KBM-7 (cell line): ENCODE data around the gene DIS3L2.
"Not testable (repeated sequence)": the region's sequence is repeated elsewhere in the genome, so short reads cannot be mapped to it uniquely, and the experiment has no call there.

ENCODE experiments used
- DNase-seq: peaks from one replicate; pipeline ENCODE4 v3.0.0-alpha.2; 2015
- in situ Hi-C: fragments of 300-500 bp; cut with MboI; formaldehyde crosslinking; loops from 2 replicates; pipeline ENCODE4 v1.14.3; 2020; ENCODE audit warnings: low sequenced_read_pairs, low pct_unique_long_range_greater_than_20kb, mixed read lengths

DIS3L2 gene

DNA sequence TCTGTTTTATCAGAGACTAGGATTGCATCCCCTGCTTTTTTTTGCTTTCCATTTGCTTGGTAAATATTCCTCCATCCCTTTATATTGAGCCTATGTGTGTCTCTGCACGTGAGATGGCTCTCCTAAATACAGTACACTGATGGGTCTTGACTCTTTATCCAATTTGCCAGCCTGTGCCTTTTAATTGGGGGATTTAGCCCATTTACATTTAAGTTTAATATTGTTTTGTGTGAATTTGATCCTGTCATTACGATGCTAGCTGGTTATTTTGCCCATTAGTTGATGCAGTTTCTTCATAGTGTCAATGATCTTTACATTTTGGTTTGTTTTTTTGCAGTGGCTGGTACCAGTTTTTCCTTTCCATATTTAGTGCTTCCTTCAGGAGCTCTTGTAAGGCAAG lies 73.8 kb downstream of the DIS3L2 start:
- in situ Hi-C loops, DNase-seq: not testable (repeated sequence)

GRCh38 chr2:232036876-232037275 lies 75.4 kb downstream of the DIS3L2 start:
- in situ Hi-C loops: not testable (repeated sequence)

DNA sequence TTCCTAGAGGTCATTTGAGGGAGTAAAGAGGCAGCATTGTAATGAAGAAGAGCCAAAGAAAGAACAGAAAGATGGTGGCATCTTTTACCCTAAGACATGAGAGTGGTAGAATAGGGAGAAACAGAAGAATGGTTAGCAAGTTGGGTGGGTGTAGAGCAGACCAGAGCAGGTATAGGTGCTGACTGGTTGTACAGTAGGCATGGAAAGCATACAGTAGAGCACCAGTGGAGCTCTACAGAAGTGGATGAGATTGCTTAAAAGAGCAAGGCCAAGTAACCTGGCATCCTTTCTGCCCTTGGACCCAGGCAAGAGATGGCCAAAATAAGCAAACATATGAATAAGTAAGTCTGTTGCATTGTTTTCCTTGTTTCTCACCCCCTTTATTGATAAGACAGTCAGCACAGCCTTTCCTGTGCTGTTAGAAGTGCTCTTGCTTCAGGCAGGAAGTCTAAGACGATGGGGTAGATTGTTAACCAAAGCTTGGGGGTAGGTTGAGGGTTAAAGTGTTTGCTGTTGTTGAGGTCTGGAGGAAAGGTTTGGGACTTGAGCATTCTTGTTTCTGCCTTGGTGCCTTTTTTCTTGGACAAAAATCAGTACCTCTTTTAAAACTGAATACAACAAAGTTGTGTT lies 76.9 kb downstream of the DIS3L2 start:
- no peak for DNase-seq
- in situ Hi-C loops: no loop called here

More at GRCh38 chr2:232036876-232037275, 75.4 kb downstream of the DIS3L2 start:
- DNase-seq: not testable (repeated sequence)

GRCh38 chr2:232038881-232039485 lies 77.5 kb downstream of the DIS3L2 start:
- DNase-seq: no peak
- in situ Hi-C loops: no loop called here

DNA sequence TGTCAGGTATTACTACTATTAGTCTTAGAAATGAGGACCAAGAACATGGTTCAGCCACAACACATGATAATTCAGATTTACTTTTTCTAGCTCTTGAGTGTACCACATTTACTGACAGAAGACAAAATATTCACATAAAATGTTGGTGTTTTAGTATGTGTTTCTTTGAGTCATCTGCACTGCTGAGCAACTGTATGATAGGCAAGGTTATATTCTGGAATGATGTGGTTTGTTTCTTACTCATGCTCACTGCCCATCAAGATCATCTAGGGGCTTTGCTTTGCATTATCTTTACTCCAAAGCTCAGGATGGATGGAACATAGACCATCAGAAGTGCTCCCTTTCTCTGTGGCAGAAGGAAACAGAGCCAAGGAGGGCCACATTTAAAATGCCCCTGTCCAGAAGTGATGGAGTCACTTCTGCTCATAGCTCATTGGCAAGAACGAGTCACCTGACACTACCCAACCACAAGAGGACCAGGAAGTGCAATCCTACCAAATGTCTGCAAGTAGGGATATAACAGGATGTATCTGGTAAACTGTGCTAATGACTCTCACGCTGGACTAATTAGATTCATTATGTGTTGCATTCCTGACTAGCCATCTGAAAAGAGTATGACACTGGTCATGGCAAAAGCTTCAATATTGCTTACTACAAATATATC lies 81.5 kb downstream of the DIS3L2 start:
- in situ Hi-C loops: no loop called here
- DNase-seq: no peak

- in situ Hi-C loops: no loop called here
- no peak for DNase-seq
Observed at GRCh38 chr2:232043966-232044365, 82.5 kb downstream of the DIS3L2 start.

DNA sequence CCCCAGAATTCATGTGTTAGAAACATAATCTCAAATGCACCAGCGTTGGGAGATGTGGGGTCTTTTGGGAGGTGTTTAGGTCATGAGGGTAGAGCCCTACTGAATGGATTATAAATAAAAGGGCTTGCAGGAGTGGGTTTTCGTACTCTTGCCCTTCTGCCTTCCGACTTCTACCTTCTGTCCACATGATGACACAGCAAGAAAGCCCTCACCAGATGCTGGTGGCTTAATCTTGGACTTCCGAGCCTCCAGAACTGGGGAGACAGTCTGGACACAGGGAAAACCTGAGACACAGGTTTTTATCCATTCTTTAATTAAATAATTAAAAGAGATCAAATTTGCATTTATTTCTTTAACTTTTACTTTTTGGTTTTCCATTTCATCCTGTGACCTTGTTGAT lies 87.8 kb downstream of the DIS3L2 start:
- no peak for DNase-seq
- in situ Hi-C loops: no loop called here

DNA sequence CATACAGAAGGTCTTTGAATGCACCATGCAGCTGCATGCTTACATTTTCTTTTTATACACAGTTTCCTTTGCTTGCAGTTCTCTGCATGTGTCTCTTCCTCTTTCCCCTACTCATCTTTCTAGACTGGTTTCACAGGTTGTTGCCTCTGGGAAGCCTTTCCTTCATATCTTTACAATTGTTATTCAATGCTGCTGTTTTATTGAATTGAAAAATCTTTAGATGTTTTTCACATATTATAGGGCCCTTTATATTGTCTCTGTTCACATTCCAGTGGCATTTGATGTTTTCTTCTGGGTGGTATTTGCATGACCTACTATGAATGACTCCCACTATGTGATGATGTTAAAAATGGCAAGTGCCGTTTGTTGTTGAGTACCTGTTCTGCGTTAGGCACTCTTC lies 91.1 kb downstream of the DIS3L2 start:
- no peak for DNase-seq
- in situ Hi-C loops: no loop called here

DNA sequence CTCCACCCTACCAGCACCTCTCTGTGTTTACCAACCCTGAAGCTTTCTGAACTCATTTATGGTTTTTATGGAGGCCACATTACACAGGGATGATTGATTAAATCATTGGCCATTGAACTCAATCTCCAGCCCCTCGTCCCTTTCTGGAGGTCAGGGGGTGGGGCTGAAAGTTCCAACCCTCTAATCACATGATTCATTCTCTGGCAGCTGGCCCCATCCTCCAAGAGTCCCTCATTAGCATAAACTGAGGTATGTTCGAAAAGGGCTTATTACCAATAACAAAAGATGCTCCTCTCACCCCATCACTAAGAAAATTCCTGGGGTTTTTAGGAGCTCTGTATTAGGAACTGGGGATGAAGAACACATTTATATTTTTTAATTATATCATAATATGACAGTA lies 92.3 kb downstream of the DIS3L2 start:
- in situ Hi-C loops: no loop called here
- DNase-seq: no peak

DNA sequence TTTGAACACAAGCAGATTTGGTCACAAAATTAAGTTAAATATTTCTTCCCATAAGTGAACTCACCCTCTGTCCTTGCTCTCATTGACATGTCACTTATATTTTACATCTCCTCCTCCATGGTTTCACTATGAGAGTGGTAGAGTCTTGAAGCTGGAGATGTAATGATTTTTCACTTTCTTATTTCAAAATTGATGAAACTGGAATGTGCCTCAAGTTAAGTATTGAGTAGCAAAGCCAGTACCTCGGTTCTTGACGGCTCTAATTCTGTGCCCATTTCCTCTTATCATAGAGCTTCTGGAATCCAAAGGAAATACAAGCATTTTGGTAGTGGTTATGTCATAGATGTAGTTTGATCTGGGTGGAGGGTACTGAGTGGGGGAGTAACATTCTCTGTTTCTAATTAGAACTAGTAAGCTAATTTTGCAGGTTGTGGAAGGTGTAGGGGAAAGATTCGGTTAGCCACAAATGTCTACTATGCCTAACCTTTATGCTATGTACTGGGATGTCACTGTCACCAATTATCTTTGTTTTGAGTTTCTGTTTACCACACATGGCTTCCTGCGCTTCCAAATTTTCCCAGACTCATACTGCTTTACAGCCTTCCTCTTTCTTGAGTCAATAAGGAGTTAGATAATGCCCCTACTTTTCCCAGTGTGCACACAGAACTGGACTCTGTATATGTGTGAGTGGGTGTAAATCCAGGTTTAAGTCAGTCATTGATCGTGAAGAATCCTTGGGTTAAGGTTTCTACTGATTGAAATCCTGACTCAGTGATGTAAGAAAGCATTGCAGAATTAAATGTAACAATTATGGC lies 96.8 kb downstream of the DIS3L2 start:
- in situ Hi-C loops: no loop called here
- DNase-seq: no peak

GRCh38 chr2:232058931-232059330 lies 97.4 kb downstream of the DIS3L2 start:
- in situ Hi-C loops: no loop called here

DNA sequence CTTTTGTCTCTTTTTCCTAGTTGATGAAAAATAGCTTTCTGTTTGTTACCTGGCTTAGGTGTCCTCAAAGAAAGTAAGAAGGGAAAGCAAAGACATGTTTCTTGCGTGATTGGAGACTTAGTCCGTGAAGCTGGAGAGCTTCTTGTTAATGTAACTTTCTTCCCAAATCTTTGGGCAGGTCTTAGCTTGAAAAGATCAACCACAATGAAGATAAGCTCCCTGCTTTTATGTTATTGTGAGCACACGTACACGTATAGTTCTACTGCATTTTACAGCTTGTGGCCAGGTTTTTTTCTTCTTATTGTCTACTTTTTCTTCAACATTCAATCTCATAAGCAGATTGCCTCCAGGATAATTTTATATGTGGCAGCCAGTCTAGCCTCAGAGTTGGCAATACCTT lies 99.8 kb downstream of the DIS3L2 start:
- DNase-seq: no peak
- in situ Hi-C loops: no loop called here

More at GRCh38 chr2:232058931-232059330, 97.4 kb downstream of the DIS3L2 start:
- DNase-seq: no peak

DNA sequence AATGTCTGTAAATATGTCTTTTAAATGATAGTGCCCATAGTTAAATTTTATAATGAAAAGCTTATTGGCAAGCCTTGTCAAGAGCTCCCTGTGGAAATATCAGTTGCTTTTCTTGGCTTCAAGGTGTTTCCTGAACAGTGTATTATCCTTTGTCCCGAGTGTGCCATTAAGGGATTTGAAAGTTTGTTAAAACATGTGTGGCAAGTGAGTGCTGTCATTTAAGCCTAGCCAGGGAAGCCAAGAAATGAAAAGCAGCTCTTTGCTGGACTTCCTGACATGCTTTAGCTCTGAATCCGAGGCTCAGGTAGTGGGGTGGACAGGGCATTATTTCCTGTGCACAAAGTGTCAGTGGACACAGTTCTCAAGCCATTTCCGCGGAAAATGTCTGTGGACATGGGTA lies 111.5 kb downstream of the DIS3L2 start:
- in situ Hi-C loops: no loop called here

DNA sequence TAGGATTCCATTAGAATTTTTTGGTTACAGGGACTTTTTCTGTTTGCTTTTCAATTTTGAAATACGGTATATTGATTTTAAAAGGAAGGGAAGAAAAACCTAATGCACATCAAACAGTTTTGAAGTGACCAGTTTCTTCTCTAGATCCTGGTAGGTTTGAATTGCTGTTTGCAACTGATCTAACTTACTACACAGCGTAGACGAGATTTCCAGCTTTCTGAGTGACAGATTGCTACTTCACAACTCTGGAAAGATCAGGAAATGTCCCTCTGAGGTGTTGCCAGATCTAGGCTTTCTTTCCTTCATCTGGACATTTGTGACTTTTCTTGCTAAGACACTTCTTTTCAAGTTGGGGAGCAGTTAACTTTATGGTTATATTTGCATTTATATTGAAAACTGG lies 112.2 kb downstream of the DIS3L2 start:
- in situ Hi-C loops: no loop called here

More for the DNA sequence above, 111.5 kb downstream of the DIS3L2 start:
- DNase-seq: no peak

DNA sequence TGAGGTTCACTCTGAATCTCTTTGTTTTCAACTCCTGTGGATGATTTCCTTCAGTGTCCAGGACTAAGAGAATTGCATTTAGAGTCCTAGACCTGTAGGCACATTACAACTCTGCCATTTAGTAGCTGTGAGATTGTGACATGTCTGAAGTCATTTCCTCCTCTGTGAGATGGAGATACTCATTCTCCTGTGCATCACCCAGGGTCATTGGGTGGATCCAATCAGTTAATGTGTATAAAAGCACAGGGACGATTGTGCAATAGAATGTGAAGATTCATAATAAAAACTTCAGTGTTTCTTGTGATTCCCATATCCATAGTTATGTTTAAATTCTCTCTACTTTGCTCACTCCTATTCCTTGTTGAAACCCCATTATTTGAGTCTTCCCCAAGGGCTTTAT lies 113.6 kb downstream of the DIS3L2 start:
- in situ Hi-C loops: no loop called here
- DNase-seq: no peak

More for the DNA sequence above, 112.2 kb downstream of the DIS3L2 start:
- no peak for DNase-seq

DNA sequence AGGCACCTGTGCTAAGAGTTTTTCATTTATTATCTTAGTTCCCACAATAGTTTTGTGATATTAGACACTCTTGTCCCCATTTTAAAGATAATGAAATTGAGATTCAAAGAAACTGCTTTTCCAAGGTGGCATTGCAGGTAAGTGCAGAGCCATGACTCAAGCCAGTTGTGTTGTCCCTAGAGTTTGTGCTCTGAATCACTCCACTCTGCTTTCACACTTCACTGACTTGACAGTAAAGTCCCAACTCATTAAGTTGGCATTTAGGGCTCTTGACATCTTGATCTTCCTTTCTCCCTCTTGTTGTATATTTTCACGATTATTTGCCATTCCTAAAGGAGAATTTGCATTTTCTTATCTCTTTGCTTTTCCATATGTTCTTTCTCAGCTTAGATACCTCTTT lies 114.3 kb downstream of the DIS3L2 start:
- in situ Hi-C loops: no loop called here
- DNase-seq: no peak

DNA sequence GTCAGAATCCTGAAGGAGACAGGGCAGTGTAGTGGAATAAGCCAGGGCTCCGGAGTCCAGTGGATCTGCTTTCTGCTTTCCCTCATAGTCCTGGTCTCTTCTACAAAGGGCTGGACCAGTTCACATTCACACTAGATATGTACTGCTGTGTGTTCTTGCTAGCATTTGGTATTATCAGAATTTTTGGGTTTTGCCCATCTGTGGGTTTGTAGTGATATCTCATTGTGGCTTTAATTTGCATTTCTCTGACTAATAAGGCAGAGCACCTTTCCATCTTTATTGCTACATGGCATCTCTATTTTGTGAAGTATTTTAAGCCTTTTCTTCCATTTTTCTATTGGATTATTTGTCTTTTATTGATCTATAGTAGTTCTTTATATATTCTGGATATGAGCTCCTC lies 114.8 kb downstream of the DIS3L2 start:
- no peak for DNase-seq
- in situ Hi-C loops: no loop called here

GRCh38 chr2:232076736-232077135 lies 115.2 kb downstream of the DIS3L2 start:
- no peak for DNase-seq
- in situ Hi-C loops: no loop called here

DNA sequence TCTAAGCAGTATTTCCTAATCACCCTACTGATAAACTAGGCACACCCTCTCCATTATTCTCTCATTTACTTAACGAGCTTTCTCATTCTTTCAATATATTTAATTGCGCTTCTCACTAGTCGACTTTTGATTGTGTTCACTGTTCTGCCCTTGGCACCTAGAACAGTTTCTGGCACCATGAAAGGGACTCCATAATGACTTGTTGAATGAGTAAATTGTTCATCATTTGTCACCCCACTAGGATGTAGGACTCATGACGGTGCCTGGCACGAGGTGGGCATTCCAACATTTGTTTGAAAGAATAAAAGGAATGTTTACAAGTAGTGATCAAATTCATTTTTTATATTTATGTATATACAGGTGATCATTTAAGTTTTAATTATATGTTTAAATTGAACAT lies 123.7 kb downstream of the DIS3L2 start:
- DNase-seq: no peak
- in situ Hi-C loops: no loop called here
